ENCODE measurements around the gene CD274. TPM values are rescaled to one million over a fixed set of nuclear protein-coding genes. Genes with fewer than 3 reads are reported as not detected.
A peak's percentile ranks its signal among the peaks of the same experiment; 100 is the strongest.

CD274 gene
- total and polyA plus RNA-seq, 9 donors = 0.34 to 0.96 (median 0.74) TPM

DNA sequence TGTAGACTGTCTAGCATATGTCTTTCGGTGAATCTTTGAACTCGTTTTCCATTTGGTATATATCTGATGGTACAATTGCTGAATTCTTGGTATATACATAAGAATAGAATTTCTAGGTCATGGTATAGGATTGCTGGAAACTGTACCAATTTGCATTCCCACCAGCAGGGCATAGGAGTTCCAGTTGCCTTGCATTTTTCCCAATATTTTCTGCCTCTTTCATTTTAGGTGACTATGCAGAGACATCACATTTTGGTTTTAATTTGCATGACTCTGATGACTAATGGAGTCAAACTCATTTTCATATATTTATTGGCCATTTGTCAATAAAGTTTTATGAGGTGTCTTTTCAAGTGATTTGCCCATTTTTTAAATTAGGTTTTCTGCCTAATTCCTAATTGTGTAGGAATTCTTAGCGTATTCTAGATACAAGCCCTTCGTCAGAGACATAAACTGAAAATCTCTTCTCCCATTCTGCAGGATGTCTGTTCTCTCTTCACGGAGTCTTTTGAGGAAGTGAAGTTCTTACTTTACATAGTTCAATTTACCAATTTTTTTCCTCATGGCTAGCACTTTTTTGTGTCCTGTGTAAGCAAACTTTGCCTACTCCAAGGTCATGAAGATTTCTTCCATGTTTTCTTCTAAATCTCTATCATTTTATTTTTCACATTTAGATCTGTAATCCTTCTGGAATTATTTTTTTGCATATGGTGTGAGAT is 31.1 kb downstream of the CD274 start:
- Histone ChIP-seq H3K27me3 (ENCODE audit: control insufficient read depth, insufficient read depth, low read length) (no peaks in the 10 kb centered on the region), H3K36me3 (ENCODE audit: control insufficient read depth, insufficient read depth, low read length) (no peaks in the 10 kb centered on the region), H3K4me1 (ENCODE audit: control insufficient read depth, insufficient read depth, low read length) (no peaks in the 10 kb centered on the region), H3K27ac (ENCODE audit: low read length) (no peak overlapping the region), H3K9me3 (replicated peaks; ENCODE audit: control insufficient read depth, low read depth, low read length) (no peaks in the 10 kb centered on the region), H3K4me3 (ENCODE audit: low read length) (no peak overlapping the region)
- whole genome bisulfite sequencing (ENCODE audit: insufficient coverage) = no CpG with 5 or more reads among the region's 5 CpGs
- peak; percentile 26 for DNase-seq

DNA sequence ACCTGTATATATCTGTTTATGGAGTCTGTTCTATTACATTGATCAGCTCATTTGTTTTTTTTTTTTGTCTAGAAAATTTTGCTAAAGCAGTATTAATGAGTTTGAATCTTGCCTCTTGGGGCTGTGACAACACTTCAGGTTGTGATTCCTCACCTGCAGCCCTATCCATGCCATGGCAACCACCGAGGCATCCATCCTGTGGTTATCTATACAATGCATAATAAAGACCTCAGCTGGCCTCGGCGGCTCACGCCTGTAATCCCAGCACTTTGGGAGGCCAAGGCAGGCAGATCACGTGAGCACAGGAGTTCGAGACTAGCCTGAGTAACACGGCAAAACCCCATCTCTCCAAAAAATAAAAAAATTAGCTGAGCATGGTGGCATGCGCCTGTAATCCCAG is 31.9 kb downstream of the CD274 start:
- H3K4me3 ChIP-seq (ENCODE audit: low read length) = no peak overlapping the region
- DNase-seq = no peak
- WGBS (ENCODE audit: insufficient coverage) = 83% methylated on average over 1 of the region's 8 CpGs
- H3K27me3 ChIP-seq (ENCODE audit: control insufficient read depth, insufficient read depth, low read length) = no peaks in the 10 kb centered on the region
- H3K36me3 ChIP-seq (ENCODE audit: control insufficient read depth, insufficient read depth, low read length) = no peaks in the 10 kb centered on the region
- no peaks in the 10 kb centered on the region for H3K9me3 ChIP-seq (replicated peaks; ENCODE audit: control insufficient read depth, low read depth, low read length)
- no peak overlapping the region for H3K27ac ChIP-seq (ENCODE audit: low read length)
- no peaks in the 10 kb centered on the region for H3K4me1 ChIP-seq (ENCODE audit: control insufficient read depth, insufficient read depth, low read length)

DNA sequence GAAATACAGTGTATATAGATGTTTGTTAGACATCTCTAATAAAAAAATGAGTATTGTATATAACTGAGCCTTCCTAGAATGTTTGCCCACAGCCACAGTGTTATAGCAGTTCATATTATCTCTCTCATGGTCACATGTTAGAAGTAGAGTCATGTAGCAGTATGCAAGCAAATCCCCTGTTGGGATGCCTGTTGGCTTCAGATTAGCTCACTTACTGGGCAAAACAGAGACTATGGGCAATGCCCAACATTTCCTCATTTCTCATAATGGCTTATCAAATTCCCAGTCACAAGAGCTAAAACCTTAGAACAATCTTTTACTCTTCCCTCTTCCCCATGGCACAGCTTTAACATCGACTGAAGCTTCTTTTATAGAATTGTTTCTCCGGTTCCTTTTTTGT is 33.0 kb downstream of the CD274 start:
- H3K4me1 ChIP-seq (ENCODE audit: control insufficient read depth, insufficient read depth, low read length) = no peaks in the 10 kb centered on the region
- H3K9me3 ChIP-seq (replicated peaks; ENCODE audit: control insufficient read depth, low read depth, low read length) = no peaks in the 10 kb centered on the region
- H3K27me3 ChIP-seq (ENCODE audit: control insufficient read depth, insufficient read depth, low read length) = no peaks in the 10 kb centered on the region
- no peaks in the 10 kb centered on the region for H3K36me3 ChIP-seq (ENCODE audit: control insufficient read depth, insufficient read depth, low read length)
- no peak overlapping the region for H3K27ac ChIP-seq (ENCODE audit: low read length)
- no peak for DNase-seq
- whole genome bisulfite sequencing (ENCODE audit: insufficient coverage) = no CpG with 5 or more reads among the region's 2 CpGs
- H3K4me3 ChIP-seq (ENCODE audit: low read length) = no peak overlapping the region

DNA sequence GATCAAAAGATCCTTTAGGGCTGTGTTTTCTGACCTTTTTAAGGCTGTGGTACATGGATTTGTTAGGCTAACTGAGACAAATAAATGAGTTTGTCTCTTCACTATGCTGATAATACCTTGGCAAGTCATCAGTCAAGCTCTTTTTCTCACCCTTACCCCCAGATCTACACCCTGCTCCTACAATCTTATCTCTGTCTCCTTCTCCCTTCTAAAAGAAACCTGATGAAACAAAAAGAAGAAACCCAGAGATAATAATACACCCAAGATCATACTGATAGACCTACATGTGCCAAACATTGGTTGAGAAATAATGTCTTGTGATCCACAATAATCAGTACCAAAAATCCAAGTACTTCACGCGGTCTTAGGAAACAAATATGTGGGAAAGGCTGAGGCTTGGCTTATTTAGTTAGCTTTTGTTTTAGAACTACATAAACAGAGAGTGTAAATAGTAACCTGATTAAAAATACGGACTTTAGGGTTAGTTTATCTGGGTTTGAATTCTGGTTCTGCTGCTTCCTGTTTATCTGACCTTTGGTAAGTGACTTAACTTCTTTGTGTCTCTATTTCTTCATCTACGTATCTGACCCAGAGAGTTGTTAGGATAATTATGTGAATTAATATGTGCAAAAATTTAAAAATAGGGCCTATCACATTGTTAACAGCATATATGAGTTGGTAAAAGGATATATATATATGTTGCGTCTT is 35.2 kb downstream of the CD274 start:
- Histone ChIP-seq H3K4me1 (ENCODE audit: control insufficient read depth, insufficient read depth, low read length) (no peaks in the 10 kb centered on the region), H3K27me3 (ENCODE audit: control insufficient read depth, insufficient read depth, low read length) (no peaks in the 10 kb centered on the region), H3K4me3 (ENCODE audit: low read length) (no peak overlapping the region), H3K27ac (ENCODE audit: low read length) (no peak overlapping the region), H3K9me3 (replicated peaks; ENCODE audit: control insufficient read depth, low read depth, low read length) (no peaks in the 10 kb centered on the region), H3K36me3 (ENCODE audit: control insufficient read depth, insufficient read depth, low read length) (no peaks in the 10 kb centered on the region)
- no CpG with 5 or more reads among the region's 5 CpGs for WGBS (ENCODE audit: insufficient coverage)
- no peak for DNase-seq

DNA sequence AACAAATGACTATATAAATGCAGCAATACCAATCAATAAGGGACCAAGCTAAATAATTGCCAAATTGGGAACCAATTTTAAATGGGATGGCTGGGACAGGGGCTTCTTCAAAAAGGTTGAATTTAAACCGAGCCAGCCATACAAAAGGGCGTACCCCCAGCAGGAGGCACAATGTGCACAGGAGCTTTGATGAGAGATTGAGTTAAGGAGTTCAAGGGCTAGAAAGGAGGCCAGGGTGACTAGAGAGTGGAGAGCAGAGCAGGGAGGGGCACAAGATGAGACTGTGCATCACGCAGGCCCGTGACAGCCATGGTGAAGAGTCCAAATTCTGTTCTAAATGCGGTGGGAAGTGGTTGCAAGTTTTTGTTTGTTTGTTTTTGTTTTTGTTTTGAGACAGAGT is 36.6 kb downstream of the CD274 start:
- H3K27ac ChIP-seq (ENCODE audit: low read length) = no peak overlapping the region
- no peak for DNase-seq
- H3K36me3 ChIP-seq (ENCODE audit: control insufficient read depth, insufficient read depth, low read length) = no peaks in the 10 kb centered on the region
- no peaks in the 10 kb centered on the region for H3K9me3 ChIP-seq (replicated peaks; ENCODE audit: control insufficient read depth, low read depth, low read length)
- 91% methylated on average over 5 of the region's 5 CpGs for WGBS (ENCODE audit: insufficient coverage)
- H3K4me3 ChIP-seq (ENCODE audit: low read length) = no peak overlapping the region
- no peaks in the 10 kb centered on the region for H3K4me1 ChIP-seq (ENCODE audit: control insufficient read depth, insufficient read depth, low read length)
- H3K27me3 ChIP-seq (ENCODE audit: control insufficient read depth, insufficient read depth, low read length) = no peaks in the 10 kb centered on the region

DNA sequence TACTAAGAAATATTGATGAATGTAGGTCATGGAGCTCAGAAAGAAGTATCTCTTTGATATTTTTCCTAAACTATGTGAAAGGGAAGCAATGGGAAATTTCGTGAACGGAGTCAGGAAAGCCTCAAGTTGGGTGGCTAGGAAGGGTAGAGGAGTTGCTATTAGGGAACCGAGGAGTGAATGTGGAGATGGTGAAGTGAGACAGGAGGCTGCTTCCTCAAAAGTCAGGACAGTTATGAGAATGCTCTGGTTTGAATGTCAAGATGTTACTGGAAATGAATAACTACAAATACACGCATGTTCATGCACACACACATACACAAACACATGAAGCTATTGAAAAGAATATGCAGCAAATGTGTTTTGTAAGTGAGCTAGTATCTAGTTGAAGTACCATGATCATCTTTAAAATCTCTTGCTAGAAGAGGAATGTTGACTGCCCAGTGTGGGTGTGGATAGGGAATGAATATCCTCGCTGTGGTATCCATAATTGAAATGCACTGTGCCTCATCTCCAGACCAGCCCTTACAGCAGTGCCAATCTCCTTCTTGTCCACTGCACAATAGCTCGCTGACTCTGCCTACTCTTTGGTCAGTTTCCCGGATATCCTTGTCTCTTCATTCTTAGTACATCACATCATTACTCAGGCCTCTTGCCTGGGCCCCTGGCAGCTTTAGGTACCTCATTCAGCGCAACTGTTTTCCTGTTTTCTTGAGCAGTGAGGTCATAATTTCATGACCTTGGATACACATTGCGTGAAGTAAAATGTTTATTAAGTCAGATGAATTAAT is 38.1 kb downstream of the CD274 start:
- Histone ChIP-seq H3K36me3 (ENCODE audit: control insufficient read depth, insufficient read depth, low read length) (no peaks in the 10 kb centered on the region), H3K4me1 (ENCODE audit: control insufficient read depth, insufficient read depth, low read length) (no peaks in the 10 kb centered on the region), H3K27me3 (ENCODE audit: control insufficient read depth, insufficient read depth, low read length) (no peaks in the 10 kb centered on the region), H3K4me3 (ENCODE audit: low read length) (no peak overlapping the region), H3K9me3 (replicated peaks; ENCODE audit: control insufficient read depth, low read depth, low read length) (no peaks in the 10 kb centered on the region), H3K27ac (ENCODE audit: low read length) (no peak overlapping the region)
- peak; percentile 8 for DNase-seq
- WGBS (ENCODE audit: insufficient coverage) = 78% methylated on average over 4 of the region's 9 CpGs

DNA sequence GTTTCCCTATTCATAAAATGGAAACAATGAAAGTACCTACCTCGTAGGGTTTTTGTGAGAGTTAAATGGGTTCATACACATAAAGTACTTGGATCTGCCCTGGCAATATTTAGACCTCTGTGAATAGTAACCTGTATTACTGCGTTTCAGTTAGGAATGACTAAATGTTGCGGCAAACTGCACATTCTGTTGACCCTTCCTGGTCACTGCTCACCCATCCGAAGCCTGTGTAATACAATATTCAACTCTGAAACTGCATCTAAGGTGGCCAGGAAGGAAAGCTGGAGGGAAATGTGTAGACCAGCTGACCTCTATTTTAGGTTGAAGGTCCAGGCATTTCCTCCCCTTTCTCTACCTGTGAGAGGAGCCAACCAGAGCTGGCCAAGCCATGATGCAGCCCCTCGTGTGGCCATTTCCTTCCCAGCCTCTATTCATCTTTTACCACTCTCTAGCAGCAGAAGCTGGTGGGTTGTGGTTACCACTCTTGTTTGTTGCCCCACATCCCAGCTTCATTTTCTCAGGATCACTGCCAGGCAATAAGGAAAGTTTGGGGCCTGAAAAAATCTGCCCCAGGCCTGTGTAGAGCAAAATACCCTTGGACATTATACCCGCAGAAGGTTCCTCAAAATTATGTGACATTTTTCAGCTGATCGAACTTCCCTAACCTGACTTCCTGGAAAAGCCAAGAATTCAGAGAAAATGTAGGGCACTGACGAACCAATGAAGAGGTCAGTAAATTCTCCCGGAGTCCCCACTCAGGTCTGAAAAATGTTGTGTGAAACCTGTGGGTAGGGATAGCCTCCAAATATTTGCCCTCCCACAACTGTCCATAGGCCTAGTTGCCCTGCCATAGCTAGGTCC is 39.5 kb downstream of the CD274 start:
- Histone ChIP-seq H3K4me3 (ENCODE audit: low read length) (no peak overlapping the region), H3K27ac (ENCODE audit: low read length) (no peak overlapping the region), H3K4me1 (ENCODE audit: control insufficient read depth, insufficient read depth, low read length) (no peaks in the 10 kb centered on the region), H3K9me3 (replicated peaks; ENCODE audit: control insufficient read depth, low read depth, low read length) (no peaks in the 10 kb centered on the region), H3K27me3 (ENCODE audit: control insufficient read depth, insufficient read depth, low read length) (no peaks in the 10 kb centered on the region), H3K36me3 (ENCODE audit: control insufficient read depth, insufficient read depth, low read length) (no peaks in the 10 kb centered on the region)
- DNase-seq = peak; percentile 42
- 100% methylated on average over 2 of the region's 9 CpGs for WGBS (ENCODE audit: insufficient coverage)

DNA sequence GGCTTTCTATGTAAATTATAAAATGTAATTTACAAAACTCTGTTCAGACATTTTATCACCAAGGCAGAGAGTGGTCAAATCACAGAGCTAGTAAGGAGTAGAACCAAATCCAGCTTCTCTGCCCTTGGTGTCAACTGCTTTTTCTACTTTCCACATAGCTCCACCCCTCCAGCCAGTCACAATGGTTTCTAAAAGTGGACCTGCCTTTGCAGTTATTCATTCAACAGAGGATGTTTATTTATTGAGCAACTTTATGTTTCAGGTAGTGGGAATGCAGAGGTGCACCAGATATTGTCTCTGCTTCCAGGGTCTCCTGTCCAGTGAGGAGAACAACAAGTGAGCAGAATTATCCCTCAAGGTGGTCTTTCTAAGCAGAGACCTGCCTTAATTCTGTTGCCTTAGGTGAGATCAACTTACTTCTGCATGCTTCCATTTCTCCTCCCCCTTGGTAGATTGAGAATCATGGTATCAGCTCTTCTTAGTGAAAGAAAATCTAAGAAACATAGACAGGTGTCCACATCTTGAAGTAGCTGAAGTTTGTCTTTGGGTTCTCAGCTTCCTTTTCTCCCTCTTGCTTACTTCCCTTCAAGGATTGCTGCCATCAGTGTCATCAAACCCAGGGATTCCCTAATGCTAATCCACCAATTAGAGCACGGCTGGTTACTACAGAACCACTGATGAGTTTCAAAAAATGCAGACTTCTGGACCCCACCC is 42.8 kb downstream of the CD274 start:
- WGBS (ENCODE audit: insufficient coverage) = no CpG with 5 or more reads among the region's 1 CpG
- Histone ChIP-seq H3K36me3 (ENCODE audit: control insufficient read depth, insufficient read depth, low read length) (no peaks in the 10 kb centered on the region), H3K27me3 (ENCODE audit: control insufficient read depth, insufficient read depth, low read length) (no peaks in the 10 kb centered on the region), H3K4me3 (ENCODE audit: low read length) (no peak overlapping the region), H3K9me3 (replicated peaks; ENCODE audit: control insufficient read depth, low read depth, low read length) (no peaks in the 10 kb centered on the region), H3K27ac (ENCODE audit: low read length) (peak overlapping the region; percentile 13), H3K4me1 (ENCODE audit: control insufficient read depth, insufficient read depth, low read length) (no peaks in the 10 kb centered on the region)
- DNase-seq = no peak

DNA sequence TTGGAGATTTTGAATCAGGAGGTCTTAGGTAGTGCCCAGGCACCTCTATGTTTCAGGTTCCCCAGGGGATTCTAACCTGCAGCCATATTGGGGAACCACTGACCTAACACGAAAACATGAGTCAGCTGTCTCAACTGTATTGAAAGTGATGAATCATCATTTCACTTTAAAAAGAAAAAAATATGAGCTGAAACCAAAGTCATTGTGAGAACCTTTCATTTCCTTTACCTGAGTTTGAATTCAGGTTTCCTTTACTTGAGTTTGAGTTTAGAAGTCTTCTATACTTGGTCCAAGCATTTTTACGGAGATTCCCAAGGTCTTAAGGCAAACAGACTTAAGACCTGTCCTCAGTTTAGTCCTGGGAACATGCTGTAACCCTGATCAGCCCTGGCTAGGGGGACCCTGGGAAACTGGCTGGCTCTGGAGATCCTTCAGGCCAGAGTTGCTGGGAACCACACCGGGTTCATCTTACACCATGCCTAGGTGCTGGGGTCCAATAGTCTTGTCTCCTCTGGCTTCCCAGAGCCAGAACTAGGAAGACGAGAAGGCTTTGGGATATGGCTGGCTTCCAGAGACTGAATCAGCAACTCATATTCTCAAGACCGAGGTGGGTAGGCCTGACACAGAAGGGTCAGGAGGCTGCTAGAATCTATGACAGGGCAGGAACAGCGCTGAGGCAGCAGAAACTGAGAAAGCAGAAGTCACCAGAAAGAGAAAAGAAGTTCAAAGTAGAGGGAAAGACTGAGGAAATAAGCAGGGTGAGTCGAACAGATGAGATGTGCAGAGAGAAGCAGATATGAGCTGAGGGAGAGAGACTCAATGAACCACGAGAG is 43.6 kb downstream of the CD274 start:
- peak; percentile 78 for DNase-seq

More for the DNA sequence above, 43.6 kb downstream of the CD274 start:
- WGBS (ENCODE audit: insufficient coverage) = 55% methylated on average over 5 of the region's 8 CpGs
- no peaks in the 10 kb centered on the region for H3K36me3 ChIP-seq (ENCODE audit: control insufficient read depth, insufficient read depth, low read length)
- H3K27ac ChIP-seq (ENCODE audit: low read length) = peak overlapping the region; percentile 74
- H3K4me3 ChIP-seq (ENCODE audit: low read length) = no peak overlapping the region
- no peaks in the 10 kb centered on the region for H3K9me3 ChIP-seq (replicated peaks; ENCODE audit: control insufficient read depth, low read depth, low read length)
- H3K27me3 ChIP-seq (ENCODE audit: control insufficient read depth, insufficient read depth, low read length) = no peaks in the 10 kb centered on the region
- H3K4me1 ChIP-seq (ENCODE audit: control insufficient read depth, insufficient read depth, low read length) = no peaks in the 10 kb centered on the region

Measured in muscle of leg (tissue), 11 donors.